Mucosa of descending colon (tissue), 3 donors: ENCODE measurements around the gene SPPL2A. TPM values are rescaled to one million over a fixed set of nuclear protein-coding genes. Genes with fewer than 3 reads are reported as not detected.

Experiments used
- ATAC-seq: fragments of 200-7000 bp; cut with Tn5 transposase; one replicate; pipeline ENCODE4 v1.9.1; 2020; ENCODE audit warnings: mild to moderate bottlenecking, moderate library complexity
- DNase-seq, 3 donors: peaks; one replicate each; pipeline ENCODE4 v3.0.0-alpha.2; 2020
- H3K36me3 ChIP-seq: fragments of 200-600 bp; one replicate; pipeline ENCODE4 v1.8.0; 2021; ENCODE audit warnings: low read depth, mild to moderate bottlenecking
- H3K4me1 ChIP-seq: fragments of 200-600 bp; one replicate; pipeline ENCODE4 v1.8.0; 2021; ENCODE audit warnings: low read depth, mild to moderate bottlenecking
- H3K4me3 ChIP-seq: fragments of 200-600 bp; one replicate; pipeline ENCODE4 v1.8.0; 2021; ENCODE audit warnings: mild to moderate bottlenecking
- H3K9me3 ChIP-seq: fragments of 200-600 bp; one replicate; pipeline ENCODE4 v1.8.0; 2021; ENCODE audit warnings: mild to moderate bottlenecking
- CTCF ChIP-seq: fragments of 200-600 bp; IDR thresholded peaks from one replicate; pipeline ENCODE4 v1.8.0; 2022; ENCODE audit warnings: antibody characterized with exemption, mild to moderate bottlenecking
- intact Hi-C, 2 donors: fragments of 100-400 bp; cut with DNase I in 1 of 2; cut with micrococcal nuclease in 1 of 2; formaldehyde crosslinking; loops; one replicate each; pipeline versions ENCODE4 v1.11.0 to v1.11.1; 2022; cut with DNase I, micrococcal nuclease
- total RNA-seq, 3 donors: library from RNA; stranded (reverse); fragmentation: NEBNext Ultra II Directional in 2 of 3; extraction: Animal tissue kit (Norgen Biotek cat#: 25700) in 2 of 3; gene quantifications; one replicate each; pipeline versions ENCODE4 v1.2.1 to v1.2.4, GENCODE V29; 2021 to 2023
- donor health status: DM: no; HTN: no; CAD: no; lungs with moderate emphysema.
- donor health status: DM: no; HTN: no; CAD: no.
- donor health status: DM: no; HTN: yes; CAD: no.

Gene SPPL2A
- total RNA-seq, 3 donors from 2014 or later: 167 to 341 (median 287) TPM

GRCh38 chr15:50675535-50676144 lies 89.9 kb downstream of the SPPL2A start:
- Histone ChIP-seq H3K9me3 (no peaks in the 10 kb centered on the region), H3K4me3 (no peak overlapping the region), H3K4me1 (peaks cover 2% of the 10 kb centered on the region), H3K36me3 (no peaks in the 10 kb centered on the region)
- peak; percentile 65 for TF ChIP-seq CTCF
- peak in 1 of 3 donors; percentile 33 for DNase-seq
- ATAC-seq: no peak
- intact Hi-C loops: loop anchor here (5.0 kb wide), 2 partner anchors 202 to 212 kb away; no protein-coding TSS in a partner anchor

DNA sequence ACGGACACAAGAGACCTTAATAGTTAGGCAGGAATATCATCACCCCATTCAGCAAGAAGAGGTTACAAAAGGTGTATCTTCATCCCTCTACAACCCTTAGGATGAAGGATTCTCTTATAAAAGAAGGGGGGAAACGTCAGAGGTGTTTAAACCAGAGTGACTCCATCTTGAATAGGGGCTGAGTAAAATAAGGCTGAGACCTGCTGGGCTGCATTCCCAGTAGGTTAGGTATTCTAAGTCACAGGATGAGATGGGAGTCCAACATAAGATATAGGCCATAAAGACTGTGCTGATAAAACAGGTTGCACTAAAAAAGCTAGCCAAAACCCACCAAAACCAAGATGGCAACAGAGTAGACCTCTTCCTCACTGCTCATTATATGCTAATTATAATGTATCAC lies 95.4 kb downstream of the SPPL2A start:
- no peaks in the 10 kb centered on the region for H3K4me1 ChIP-seq
- no peak for TF ChIP-seq CTCF
- no peak overlapping the region for H3K4me3 ChIP-seq
- intact Hi-C loops: no loop called here
- ATAC-seq: no peak
- no peaks in the 10 kb centered on the region for H3K9me3 ChIP-seq
- H3K36me3 ChIP-seq: no peaks in the 10 kb centered on the region
- DNase-seq: no peak

DNA sequence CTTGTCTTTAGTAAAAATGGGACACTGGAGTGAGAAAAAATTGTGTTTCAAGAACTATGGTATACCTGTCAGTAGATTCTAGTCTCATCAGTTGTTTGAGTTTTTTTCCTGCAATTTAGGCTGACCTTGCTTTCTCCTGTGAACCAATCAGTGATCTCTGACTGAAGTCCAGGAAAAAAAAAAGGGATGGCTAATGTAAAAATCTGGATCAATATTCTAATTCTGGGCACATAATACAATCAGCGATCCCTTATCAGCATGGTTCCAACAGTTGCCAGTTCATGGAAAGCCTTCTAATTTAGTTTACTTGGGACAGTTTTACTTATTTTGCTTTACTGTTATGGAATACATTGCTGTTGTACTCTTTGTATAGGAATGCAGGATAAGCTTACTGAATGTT lies 95.9 kb downstream of the SPPL2A start:
- ATAC-seq: no peak
- Histone ChIP-seq H3K4me1 (no peaks in the 10 kb centered on the region), H3K9me3 (no peaks in the 10 kb centered on the region), H3K36me3 (no peaks in the 10 kb centered on the region), H3K4me3 (no peak overlapping the region)
- TF ChIP-seq CTCF: no peak
- DNase-seq: no peak
- intact Hi-C loops: no loop called here

- Histone ChIP-seq H3K9me3 (no peaks in the 10 kb centered on the region), H3K4me1 (no peaks in the 10 kb centered on the region), H3K4me3 (no peak overlapping the region), H3K36me3 (no peaks in the 10 kb centered on the region)
- ATAC-seq (no peak), DNase-seq (no peak)
- intact Hi-C loops: no loop called here
- no peak for TF ChIP-seq CTCF
Observed at GRCh38 chr15:50665938-50666337, 99.6 kb downstream of the SPPL2A start.

DNA sequence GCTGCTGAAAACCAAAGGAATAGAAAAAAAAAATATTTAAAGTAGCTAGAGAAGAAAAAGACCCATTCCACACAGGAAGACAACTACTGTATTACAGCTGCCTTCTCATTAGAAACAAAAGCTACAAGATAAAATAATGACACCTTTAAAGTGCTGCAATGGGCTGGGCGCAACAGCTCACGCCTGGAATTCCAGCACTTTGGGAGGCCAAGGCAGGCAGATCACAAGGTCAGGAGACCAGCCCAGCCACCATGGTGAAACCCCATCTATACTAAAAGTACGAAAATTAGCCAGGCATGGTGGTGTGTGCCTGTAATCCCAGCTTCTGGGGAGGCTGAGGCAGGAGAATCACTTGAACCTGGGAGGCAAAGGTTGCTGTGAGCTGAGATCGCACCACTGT lies 110.0 kb downstream of the SPPL2A start:
- TF ChIP-seq CTCF: no peak
- ATAC-seq: no peak
- H3K36me3 ChIP-seq: no peaks in the 10 kb centered on the region
- intact Hi-C loops: no loop called here
- no peak for DNase-seq
- H3K4me3 ChIP-seq: no peak overlapping the region
- no peaks in the 10 kb centered on the region for H3K4me1 ChIP-seq
- no peaks in the 10 kb centered on the region for H3K9me3 ChIP-seq
